DOHH2 (cell line): ENCODE measurements around the gene KCNG2.

ENCODE experiments used
- EZH2phosphoT487 ChIP-seq: fragments of 200-600 bp; sonication (generic); IDR thresholded peaks from 2 replicates; pipeline ENCODE4 v1.6.1; 2017; ENCODE audit warnings: borderline replicate concordance, mild to moderate bottlenecking, antibody characterized with exemption, low read length, moderate library complexity, mixed read lengths
- TF ChIP-seq, protein P1 (sequence below): fragments of 200-600 bp; sonication (generic); IDR thresholded peaks from one replicate; pipeline ENCODE4 v1.5.1; 2014; ENCODE audit warnings: antibody characterized with exemption, mild to moderate bottlenecking, low read depth, low read length; ENCODE audit not compliant: poor library complexity, severe bottlenecking

DNA sequence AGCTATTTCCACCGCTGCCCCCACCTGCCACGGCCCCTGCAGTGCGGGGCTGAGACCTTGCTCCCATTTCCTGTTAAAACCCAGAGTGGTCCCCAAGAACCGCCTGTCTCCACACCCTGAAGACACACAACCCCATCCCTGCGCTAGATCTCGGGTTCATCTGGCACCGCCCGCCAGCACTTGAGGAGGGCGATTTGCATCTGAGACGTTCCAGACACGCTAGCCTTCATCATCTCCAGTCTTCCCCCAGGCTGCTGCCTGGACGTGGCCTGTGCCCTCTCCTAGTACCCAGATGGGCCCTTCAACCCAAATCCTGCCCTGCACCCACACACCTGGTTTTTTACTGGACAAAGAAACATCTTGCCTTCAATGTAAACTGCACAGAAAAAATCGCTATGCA is 103.9 kb downstream of the KCNG2 start:
- TF ChIP-seq, protein P1, sequence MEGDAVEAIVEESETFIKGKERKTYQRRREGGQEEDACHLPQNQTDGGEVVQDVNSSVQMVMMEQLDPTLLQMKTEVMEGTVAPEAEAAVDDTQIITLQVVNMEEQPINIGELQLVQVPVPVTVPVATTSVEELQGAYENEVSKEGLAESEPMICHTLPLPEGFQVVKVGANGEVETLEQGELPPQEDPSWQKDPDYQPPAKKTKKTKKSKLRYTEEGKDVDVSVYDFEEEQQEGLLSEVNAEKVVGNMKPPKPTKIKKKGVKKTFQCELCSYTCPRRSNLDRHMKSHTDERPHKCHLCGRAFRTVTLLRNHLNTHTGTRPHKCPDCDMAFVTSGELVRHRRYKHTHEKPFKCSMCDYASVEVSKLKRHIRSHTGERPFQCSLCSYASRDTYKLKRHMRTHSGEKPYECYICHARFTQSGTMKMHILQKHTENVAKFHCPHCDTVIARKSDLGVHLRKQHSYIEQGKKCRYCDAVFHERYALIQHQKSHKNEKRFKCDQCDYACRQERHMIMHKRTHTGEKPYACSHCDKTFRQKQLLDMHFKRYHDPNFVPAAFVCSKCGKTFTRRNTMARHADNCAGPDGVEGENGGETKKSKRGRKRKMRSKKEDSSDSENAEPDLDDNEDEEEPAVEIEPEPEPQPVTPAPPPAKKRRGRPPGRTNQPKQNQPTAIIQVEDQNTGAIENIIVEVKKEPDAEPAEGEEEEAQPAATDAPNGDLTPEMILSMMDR, result no peak
- no peak for TF ChIP-seq EZH2phosphoT487
